IMR-90 (cell line): ENCODE results near the gene ZFP90. TPM values are rescaled to one million over a fixed set of nuclear protein-coding genes. Genes with fewer than 3 reads are reported as not detected.

ENCODE experiments used
- ATAC-seq: fragments of 200-7000 bp; cut with Tn5 transposase; 2 replicates; pipeline ENCODE4 v1.9.1; 2020; ENCODE audit warnings: low read depth, mild to moderate bottlenecking, moderate library complexity
- BruUV-seq: library from RNA; stranded (reverse); fragments of 400-500 nt; replicated peaks from 2 replicates; lab custom pipeline; 2021; lab: Mats Ljungman, UMichigan
- CTCF ChIA-PET: fragments of 300-600 bp; formaldehyde crosslinking; extraction: SDS; loops from one replicate; lab custom pipeline; 2021; ENCODE audit warnings: antibody characterized with exemption; lab: Yijun Ruan, JAX
- POLR2A ChIA-PET: fragments of 300-600 bp; sonication (Branson Sonifier 250); formaldehyde crosslinking; loops from one replicate; lab custom pipeline; 2022; ENCODE audit warnings: antibody characterized with exemption; ENCODE audit not compliant: unreplicated experiment; lab: Charles Lee
- DNase-seq: peaks from one replicate; pipeline ENCODE4 v3.0.0; 2013
- H2AFZ ChIP-seq: replicated peaks from 2 replicates; pipeline ENCODE3; 2013; ENCODE audit warnings: low read length, mild to moderate bottlenecking; ENCODE audit not compliant: poor library complexity
- H2AK5ac ChIP-seq: 2 replicates; pipeline ENCODE4 v1.6.1; 2013; ENCODE audit warnings: low read depth, low read length, inconsistent platforms
- H2AK9ac ChIP-seq: replicated peaks from 2 replicates; pipeline ENCODE3; 2013; ENCODE audit warnings: mild to moderate bottlenecking, low read depth, low read length, moderate library complexity; ENCODE audit not compliant: poor library complexity
- H2BK120ac ChIP-seq: 2 replicates; pipeline ENCODE4 v1.6.1; 2013; ENCODE audit warnings: low read depth, low read length, inconsistent platforms
- H2BK15ac ChIP-seq: 3 replicates; pipeline ENCODE4 v1.6.1; 2013; ENCODE audit warnings: low read depth, low read length, inconsistent platforms
- H2BK20ac ChIP-seq: 2 replicates; pipeline ENCODE4 v1.6.1; 2013; ENCODE audit warnings: low read depth, mild to moderate bottlenecking, inconsistent platforms, low read length, moderate library complexity
- H2BK5ac ChIP-seq: 2 replicates; pipeline ENCODE4 v1.6.1; 2013; ENCODE audit warnings: mild to moderate bottlenecking, low read depth, low read length, inconsistent platforms; ENCODE audit not compliant: poor library complexity, severe bottlenecking
- H3K14ac ChIP-seq: replicated peaks from 2 replicates; pipeline ENCODE4 v1.6.1; 2013; ENCODE audit warnings: low read depth, low read length, inconsistent platforms
- H3K18ac ChIP-seq: 2 replicates; pipeline ENCODE4 v1.6.1; 2013; ENCODE audit warnings: low read depth, low read length, control low read depth
- H3K23ac ChIP-seq: 2 replicates; pipeline ENCODE4 v1.6.1; 2013; ENCODE audit warnings: low read depth, low read length, inconsistent platforms
- H3K27ac ChIP-seq: 2 replicates; pipeline ENCODE4 v1.5.1; 2013; ENCODE audit warnings: mild to moderate bottlenecking, control low read depth, low read length; ENCODE audit not compliant: insufficient read depth
- H3K27me3 ChIP-seq: 2 replicates; pipeline ENCODE4 v1.6.1; 2013; ENCODE audit warnings: low read length; ENCODE audit not compliant: control insufficient read depth, insufficient read depth
- H3K36me3 ChIP-seq: 2 replicates; pipeline ENCODE4 v1.6.1; 2013; ENCODE audit warnings: low read length, mixed read lengths; ENCODE audit not compliant: control insufficient read depth, insufficient read depth
- H3K4ac ChIP-seq: 2 replicates; pipeline ENCODE4 v1.6.1; 2013; ENCODE audit warnings: low read depth, low read length, inconsistent platforms
- H3K4me1 ChIP-seq: 2 replicates; pipeline ENCODE4 v1.6.1; 2013; ENCODE audit warnings: low read length, mixed read lengths; ENCODE audit not compliant: control insufficient read depth, insufficient read depth
- H3K4me2 ChIP-seq: 2 replicates; pipeline ENCODE4 v1.6.1; 2013; ENCODE audit warnings: low read depth, mild to moderate bottlenecking, control low read depth, low read length, moderate library complexity
- H3K4me3 ChIP-seq: 2 replicates; pipeline ENCODE4 v1.5.1; 2013; ENCODE audit warnings: low read depth, mild to moderate bottlenecking, control low read depth, low read length, moderate library complexity; ENCODE audit not compliant: insufficient read depth
- H3K56ac ChIP-seq: 2 replicates; pipeline ENCODE4 v1.6.1; 2013; ENCODE audit warnings: low read length, inconsistent platforms; ENCODE audit not compliant: insufficient read depth; ENCODE audit errors: extremely low read depth
- H3K79me1 ChIP-seq, 2 experiments: 2 replicates each; pipeline ENCODE4 v1.6.1; 2013; ENCODE audit warnings: low read length in 2 of 2, inconsistent platforms in 1 of 2, low read depth in 1 of 2
- H3K9ac ChIP-seq: 2 replicates; pipeline ENCODE4 v1.6.1; 2013; ENCODE audit warnings: low read depth, low read length, control low read depth
- H3K9me1 ChIP-seq: 2 replicates; pipeline ENCODE4 v1.6.1; 2013; ENCODE audit warnings: low read length, inconsistent platforms; ENCODE audit not compliant: insufficient read depth
- H3K9me3 ChIP-seq: 2 replicates; pipeline ENCODE4 v1.6.1; 2013; ENCODE audit warnings: low read length; ENCODE audit not compliant: control insufficient read depth, insufficient read depth
- H4K20me1 ChIP-seq: 2 replicates; pipeline ENCODE4 v1.6.1; 2013; ENCODE audit warnings: low read length, inconsistent platforms; ENCODE audit not compliant: insufficient read depth
- H4K5ac ChIP-seq: 2 replicates; pipeline ENCODE4 v1.6.1; 2013; ENCODE audit warnings: mild to moderate bottlenecking, low read depth, low read length, control low read depth
- H4K8ac ChIP-seq, 2 experiments: 2 replicates each; pipeline ENCODE4 v1.6.1; 2013; ENCODE audit warnings: low read depth in 2 of 2, low read length in 2 of 2, control low read depth in 1 of 2, inconsistent platforms in 1 of 2
- H4K91ac ChIP-seq: 2 replicates; pipeline ENCODE4 v1.6.1; 2013; ENCODE audit warnings: low read depth, low read length, inconsistent platforms; ENCODE audit not compliant: insufficient read depth
- BHLHE40 ChIP-seq: fragments of 150-350 bp; IDR thresholded peaks from 2 replicates; pipeline ENCODE4 v1.6.1; 2016; ENCODE audit warnings: mild to moderate bottlenecking, low read depth, low read length
- CEBPB ChIP-seq: IDR thresholded peaks from 2 replicates; pipeline ENCODE4 v1.6.1; 2012; ENCODE audit warnings: low read depth, low read length, improper control_type of control experiment
- CHD1 ChIP-seq: IDR thresholded peaks from 2 replicates; pipeline ENCODE4 v1.6.1; 2012; ENCODE audit warnings: low read depth, low read length, improper control_type of control experiment
- ELK1 ChIP-seq: fragments of 150-350 bp; IDR thresholded peaks from 2 replicates; pipeline ENCODE4 v1.6.1; 2016; ENCODE audit warnings: low read depth, mild to moderate bottlenecking, low read length, moderate library complexity, borderline replicate concordance
- FOS ChIP-seq: fragments of 150-350 bp; IDR thresholded peaks from 2 replicates; pipeline ENCODE4 v1.6.1; 2016; ENCODE audit warnings: low read depth, low read length
- MAFK ChIP-seq: IDR thresholded peaks from 2 replicates; pipeline ENCODE4 v1.6.1; 2012; ENCODE audit warnings: low read depth, low read length, improper control_type of control experiment
- MAZ ChIP-seq: IDR thresholded peaks from 2 replicates; pipeline ENCODE4 v1.6.1; 2012; ENCODE audit warnings: low read depth, mild to moderate bottlenecking, low read length, improper control_type of control experiment, moderate library complexity, borderline replicate concordance
- MXI1 ChIP-seq: IDR thresholded peaks from 2 replicates; pipeline ENCODE4 v1.6.1; 2012; ENCODE audit warnings: low read depth, mild to moderate bottlenecking, low read length, moderate library complexity, borderline replicate concordance
- NFE2L2 ChIP-seq: fragments of 150-350 bp; IDR thresholded peaks from 2 replicates; pipeline ENCODE4 v1.6.1; 2016; ENCODE audit warnings: low read depth, mild to moderate bottlenecking, low read length
- POLR2A ChIP-seq: IDR thresholded peaks from 2 replicates; pipeline ENCODE4 v1.6.1; 2012; ENCODE audit warnings: mild to moderate bottlenecking, low read depth, low read length
- RAD21 ChIP-seq: IDR thresholded peaks from 2 replicates; pipeline ENCODE4 v1.6.1; 2012; ENCODE audit warnings: low read length, improper control_type of control experiment
- RCOR1 ChIP-seq: IDR thresholded peaks from 2 replicates; pipeline ENCODE4 v1.6.1; 2012; ENCODE audit warnings: mild to moderate bottlenecking, low read length, improper control_type of control experiment; ENCODE audit not compliant: insufficient replicate concordance
- RFX5 ChIP-seq: IDR thresholded peaks from 2 replicates; pipeline ENCODE4 v1.8.0; 2012; ENCODE audit warnings: low read depth, mild to moderate bottlenecking, low read length, moderate library complexity
- SMC3 ChIP-seq: fragments of 150-350 bp; IDR thresholded peaks from 2 replicates; pipeline ENCODE4 v1.6.1; 2016; ENCODE audit warnings: low read depth, mild to moderate bottlenecking, antibody characterized with exemption, low read length, moderate library complexity
- WGBS, 2 experiments: methylation state at CpG; one replicate each; pipeline versions ENCODE4 v1.1.5 to v1.1.7; 2013; ENCODE audit warnings: missing lambda C conversion rate in 2 of 2; ENCODE audit not compliant: insufficient read length in 1 of 2; ENCODE audit errors: extremely low coverage in 2 of 2; 5-methylcytosine and 5-hydroxymethylcytosine counted together
- dilution Hi-C: fragments of 300-500 bp; cut with HindIII; formaldehyde crosslinking; loops from one replicate; pipeline ENCODE4 v1.14.3; 2018; ENCODE audit warnings: low sequenced_read_pairs; ENCODE audit not compliant: unreplicated experiment
- in situ Hi-C: fragments of 300-500 bp; cut with MboI; formaldehyde crosslinking; loops from 3 replicates; pipeline ENCODE4 v1.14.3; 2019; ENCODE audit warnings: low sequenced_read_pairs, inconsistent platforms, mixed read lengths
- intact Hi-C: fragments of 100-400 bp; cut with micrococcal nuclease; formaldehyde crosslinking; loops from 2 replicates; pipeline ENCODE4 v1.10.0; 2022
- polyA plus RNA-seq, 3 experiments: library from polyadenylated mRNA; depleted of rRNA; stranded (reverse); fragments of >200 nt; gene quantifications; 2 replicates each; pipeline ENCODE4 v1.2.3, GENCODE V29; 2012; ENCODE audit warnings: low replicate concordance in 1 of 3
- total RNA-seq: library from RNA; depleted of rRNA; stranded (reverse); fragments of >200 nt; gene quantifications from 2 replicates; pipeline ENCODE4 v1.2.3, GENCODE V29; 2012
- TF ChIP-seq, protein P1 (sequence below): conservative IDR thresholded peaks from 2 replicates; pipeline ENCODE4 v1.5.1; 2012; ENCODE audit warnings: mild to moderate bottlenecking, low read depth, low read length, improper control_type of control experiment
- TF ChIP-seq, protein P2 (sequence below): fragments of 150-350 bp; IDR thresholded peaks from 2 replicates; pipeline ENCODE4 v1.6.1; 2017; ENCODE audit warnings: mild to moderate bottlenecking, antibody characterized with exemption, low read length, low read depth

ZFP90 gene
- total and polyA plus RNA-seq, 2 of the 4 experiments (the other 2 are of a cell fraction): 7.3 to 22.6 TPM

DNA sequence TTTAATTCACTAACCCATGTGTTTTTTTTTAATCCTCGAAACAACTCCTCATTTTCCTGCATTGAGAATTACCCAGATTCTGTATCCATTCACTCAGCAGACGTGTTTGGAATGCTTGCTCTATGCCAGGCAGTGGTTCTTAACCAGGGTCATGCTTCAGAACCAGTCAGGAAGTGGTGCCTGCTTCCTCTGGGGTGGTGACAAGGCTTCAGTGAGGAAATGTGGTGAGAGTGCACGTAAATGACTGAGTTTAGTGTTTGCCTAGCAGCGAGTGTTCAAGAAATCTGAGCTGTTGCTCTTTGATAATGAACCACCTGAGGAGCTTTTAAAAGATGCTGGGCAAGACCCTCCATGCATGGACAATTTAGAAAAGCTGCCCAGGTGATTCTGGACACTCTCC lies 9.9 kb downstream of the ZFP90 start:
- Histone ChIP-seq H3K36me3 (peaks cover 63% of the 10 kb centered on the region), H2AK5ac (no peak overlapping the region), H3K27ac (no peak overlapping the region), H3K56ac (no peak overlapping the region), H4K8ac (no peak overlapping the region), H2AFZ (no peak overlapping the region), H3K27me3 (no peaks in the 10 kb centered on the region), H2BK5ac (no peak overlapping the region), H3K79me1 (peaks cover 8 to 19% of the 10 kb centered on the region in 2 experiments), H2AK9ac (no peak overlapping the region), H3K4me2 (no peak overlapping the region), H3K14ac (no peak overlapping the region), H3K9me1 (no peaks in the 10 kb centered on the region), H3K18ac (no peak overlapping the region), H3K4ac (no peak overlapping the region), H2BK15ac (no peak overlapping the region), H3K4me1 (no peaks in the 10 kb centered on the region), H4K91ac (no peak overlapping the region), H4K20me1 (no peaks in the 10 kb centered on the region; the same call in 1 of the 2 replicates), H3K4me3 (no peak overlapping the region), H2BK120ac (no peak overlapping the region), H2BK20ac (no peak overlapping the region), H3K9ac (no peak overlapping the region), H4K5ac (no peak overlapping the region), H3K23ac (no peak overlapping the region), H3K9me3 (peaks cover 63% of the 10 kb centered on the region)
- no peak for DNase-seq
- dilution Hi-C loops: no loop called here
- 90% methylated on average over 2 of the region's 4 CpGs; no CpG with 5 or more reads in 1 of the 2 experiments for WGBS, 2 experiments
- TF ChIP-seq NFE2L2 (no peak), CHD1 (no peak), BHLHE40 (no peak), MXI1 (no peak), MAFK (no peak), RAD21 (no peak), SMC3 (no peak), POLR2A (no peak), RCOR1 (no peak), ELK1 (no peak), RFX5 (no peak), MAZ (no peak), CEBPB (no peak), FOS (no peak)
- TF ChIP-seq, protein P1, sequence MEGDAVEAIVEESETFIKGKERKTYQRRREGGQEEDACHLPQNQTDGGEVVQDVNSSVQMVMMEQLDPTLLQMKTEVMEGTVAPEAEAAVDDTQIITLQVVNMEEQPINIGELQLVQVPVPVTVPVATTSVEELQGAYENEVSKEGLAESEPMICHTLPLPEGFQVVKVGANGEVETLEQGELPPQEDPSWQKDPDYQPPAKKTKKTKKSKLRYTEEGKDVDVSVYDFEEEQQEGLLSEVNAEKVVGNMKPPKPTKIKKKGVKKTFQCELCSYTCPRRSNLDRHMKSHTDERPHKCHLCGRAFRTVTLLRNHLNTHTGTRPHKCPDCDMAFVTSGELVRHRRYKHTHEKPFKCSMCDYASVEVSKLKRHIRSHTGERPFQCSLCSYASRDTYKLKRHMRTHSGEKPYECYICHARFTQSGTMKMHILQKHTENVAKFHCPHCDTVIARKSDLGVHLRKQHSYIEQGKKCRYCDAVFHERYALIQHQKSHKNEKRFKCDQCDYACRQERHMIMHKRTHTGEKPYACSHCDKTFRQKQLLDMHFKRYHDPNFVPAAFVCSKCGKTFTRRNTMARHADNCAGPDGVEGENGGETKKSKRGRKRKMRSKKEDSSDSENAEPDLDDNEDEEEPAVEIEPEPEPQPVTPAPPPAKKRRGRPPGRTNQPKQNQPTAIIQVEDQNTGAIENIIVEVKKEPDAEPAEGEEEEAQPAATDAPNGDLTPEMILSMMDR: no peak
- TF ChIP-seq, protein P2, sequence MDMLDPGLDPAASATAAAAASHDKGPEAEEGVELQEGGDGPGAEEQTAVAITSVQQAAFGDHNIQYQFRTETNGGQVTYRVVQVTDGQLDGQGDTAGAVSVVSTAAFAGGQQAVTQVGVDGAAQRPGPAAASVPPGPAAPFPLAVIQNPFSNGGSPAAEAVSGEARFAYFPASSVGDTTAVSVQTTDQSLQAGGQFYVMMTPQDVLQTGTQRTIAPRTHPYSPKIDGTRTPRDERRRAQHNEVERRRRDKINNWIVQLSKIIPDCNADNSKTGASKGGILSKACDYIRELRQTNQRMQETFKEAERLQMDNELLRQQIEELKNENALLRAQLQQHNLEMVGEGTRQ: no peak
- in situ Hi-C loops: no loop called here
- ChIA-PET POLR2A (no interaction called here), CTCF (no interaction called here)
- no TSS peak for BruUV-seq
- intact Hi-C loops: no loop called here
- ATAC-seq: no peak
